Measurements from ENCODE around the gene P2RX3.

GRCh38 chr11:57368106-57368844 is 30.1 kb downstream of the P2RX3 start:
- no peak for TF ChIP-seq POLR2A (IDR thresholded peaks at IDR 0.05)
- TF ChIP-seq CTCF (IDR thresholded peaks at IDR 0.05) = no peak
